ENCODE data around the gene ARL4A.
"Not testable (repeated sequence)": the region's sequence is repeated elsewhere in the genome, so short reads cannot be mapped to it uniquely, and the experiment has no call there.

ARL4A gene

GRCh38 chr7:12686234-12686890, 1.1 kb upstream of the ARL4A start:
- no peaks in the 10 kb centered on the region for H3K9me3 Mint-ChIP-seq (ENCODE audit: low read depth)
- peak overlapping the region; percentile 89 for H3K27ac Mint-ChIP-seq
- peaks cover 35% of the 10 kb centered on the region for H3K4me1 Mint-ChIP-seq (ENCODE audit: low read depth)
- peak overlapping the region; percentile 95 for H3K4me3 Mint-ChIP-seq
- no peaks in the 10 kb centered on the region for H3K36me3 Mint-ChIP-seq
- no peaks in the 10 kb centered on the region for H3K27me3 Mint-ChIP-seq

- H3K4me1 Mint-ChIP-seq (ENCODE audit: low read depth) = peaks cover 35% of the 10 kb centered on the region
These were observed 312 bp downstream of the ARL4A start for GRCh38 chr7:12687718-12688171.

GRCh38 chr7:12688485-12689170, 1.2 kb downstream of the ARL4A start:
- not testable (repeated sequence) for H3K36me3 Mint-ChIP-seq; H3K27me3 Mint-ChIP-seq; H3K9me3 Mint-ChIP-seq (ENCODE audit: low read depth); H3K27ac Mint-ChIP-seq
- Mint-ChIP-seq H3K4me3 (peak overlapping the region; percentile 95), H3K4me1 (ENCODE audit: low read depth) (peaks cover 37% of the 10 kb centered on the region)

More at GRCh38 chr7:12687718-12688171, 312 bp downstream of the ARL4A start:
- H3K27me3 Mint-ChIP-seq = no peaks in the 10 kb centered on the region
- no peaks in the 10 kb centered on the region for H3K36me3 Mint-ChIP-seq
- no peaks in the 10 kb centered on the region for H3K9me3 Mint-ChIP-seq (ENCODE audit: low read depth)
- H3K4me3 Mint-ChIP-seq = peak overlapping the region; percentile 95
- H3K27ac Mint-ChIP-seq = peak overlapping the region; percentile 89

- peaks cover 37% of the 10 kb centered on the region for H3K4me1 Mint-ChIP-seq (ENCODE audit: low read depth)
These were observed 2.0 kb downstream of the ARL4A start for GRCh38 chr7:12689451-12689850.

GRCh38 chr7:12690041-12690878, 2.8 kb downstream of the ARL4A start:
- Mint-ChIP-seq H3K4me3 (no peak overlapping the region), H3K9me3 (ENCODE audit: low read depth) (no peaks in the 10 kb centered on the region), H3K27ac (no peak overlapping the region), H3K27me3 (no peaks in the 10 kb centered on the region), H3K36me3 (no peaks in the 10 kb centered on the region), H3K4me1 (ENCODE audit: low read depth) (peaks cover 35% of the 10 kb centered on the region)

More at GRCh38 chr7:12689451-12689850, 2.0 kb downstream of the ARL4A start:
- Mint-ChIP-seq H3K27ac (no peak overlapping the region), H3K36me3 (no peaks in the 10 kb centered on the region), H3K27me3 (no peaks in the 10 kb centered on the region), H3K9me3 (ENCODE audit: low read depth) (no peaks in the 10 kb centered on the region), H3K4me3 (no peak overlapping the region)

GRCh38 chr7:12691388-12691787, 4.0 kb downstream of the ARL4A start:
- H3K27me3 Mint-ChIP-seq; H3K36me3 Mint-ChIP-seq; H3K4me3 Mint-ChIP-seq; H3K27ac Mint-ChIP-seq; H3K9me3 Mint-ChIP-seq (ENCODE audit: low read depth): not testable (repeated sequence)
- peaks cover 27% of the 10 kb centered on the region for H3K4me1 Mint-ChIP-seq (ENCODE audit: low read depth)

- no peaks in the 10 kb centered on the region for H3K27me3 Mint-ChIP-seq
- no peak overlapping the region for H3K27ac Mint-ChIP-seq
- H3K36me3 Mint-ChIP-seq = no peaks in the 10 kb centered on the region
- H3K9me3 Mint-ChIP-seq (ENCODE audit: low read depth) = no peaks in the 10 kb centered on the region
- H3K4me1 Mint-ChIP-seq (ENCODE audit: low read depth) = peaks cover 27% of the 10 kb centered on the region
- H3K4me3 Mint-ChIP-seq = no peak overlapping the region
These were observed 4.6 kb downstream of the ARL4A start for GRCh38 chr7:12692035-12692434.

GRCh38 chr7:12692479-12693259, 5.2 kb downstream of the ARL4A start:
- Mint-ChIP-seq H3K27ac (no peak overlapping the region), H3K4me1 (ENCODE audit: low read depth) (peaks cover 22% of the 10 kb centered on the region), H3K36me3 (no peaks in the 10 kb centered on the region), H3K9me3 (ENCODE audit: low read depth) (no peaks in the 10 kb centered on the region), H3K4me3 (no peak overlapping the region), H3K27me3 (no peaks in the 10 kb centered on the region)

- Mint-ChIP-seq H3K4me3 (no peak overlapping the region), H3K4me1 (ENCODE audit: low read depth) (peaks cover 3% of the 10 kb centered on the region), H3K9me3 (ENCODE audit: low read depth) (no peaks in the 10 kb centered on the region), H3K27ac (no peak overlapping the region), H3K27me3 (no peaks in the 10 kb centered on the region), H3K36me3 (no peaks in the 10 kb centered on the region)
These were observed 7.4 kb downstream of the ARL4A start for GRCh38 chr7:12694817-12695216.

GRCh38 chr7:12695965-12696364, 8.5 kb downstream of the ARL4A start:
- Mint-ChIP-seq H3K27ac (no peak overlapping the region), H3K4me3 (no peak overlapping the region), H3K9me3 (ENCODE audit: low read depth) (no peaks in the 10 kb centered on the region), H3K27me3 (no peaks in the 10 kb centered on the region), H3K4me1 (ENCODE audit: low read depth) (peaks cover 2% of the 10 kb centered on the region), H3K36me3 (peaks cover 3% of the 10 kb centered on the region)

- no peak overlapping the region for H3K27ac Mint-ChIP-seq
- H3K36me3 Mint-ChIP-seq = peaks cover 3% of the 10 kb centered on the region
- H3K4me1 Mint-ChIP-seq (ENCODE audit: low read depth) = no peaks in the 10 kb centered on the region
- no peak overlapping the region for H3K4me3 Mint-ChIP-seq
- H3K27me3 Mint-ChIP-seq = no peaks in the 10 kb centered on the region
- H3K9me3 Mint-ChIP-seq (ENCODE audit: low read depth) = peaks cover 4% of the 10 kb centered on the region
These were observed 11.9 kb downstream of the ARL4A start for GRCh38 chr7:12699299-12699698.

- H3K27ac Mint-ChIP-seq = no peak overlapping the region
- H3K36me3 Mint-ChIP-seq = peaks cover 3% of the 10 kb centered on the region
- H3K4me1 Mint-ChIP-seq (ENCODE audit: low read depth) = no peaks in the 10 kb centered on the region
- no peak overlapping the region for H3K4me3 Mint-ChIP-seq
- no peaks in the 10 kb centered on the region for H3K27me3 Mint-ChIP-seq
- peaks cover 4% of the 10 kb centered on the region for H3K9me3 Mint-ChIP-seq (ENCODE audit: low read depth)
These were observed 14.0 kb downstream of the ARL4A start for GRCh38 chr7:12701433-12701832.

- H3K4me1 Mint-ChIP-seq (ENCODE audit: low read depth) = no peaks in the 10 kb centered on the region
- H3K4me3 Mint-ChIP-seq = no peak overlapping the region
- peaks cover 3% of the 10 kb centered on the region for H3K36me3 Mint-ChIP-seq
- H3K9me3 Mint-ChIP-seq (ENCODE audit: low read depth) = peaks cover 4% of the 10 kb centered on the region
- H3K27ac Mint-ChIP-seq = no peak overlapping the region
- no peaks in the 10 kb centered on the region for H3K27me3 Mint-ChIP-seq
These were observed 16.4 kb downstream of the ARL4A start for GRCh38 chr7:12703881-12704280.

- no peaks in the 10 kb centered on the region for H3K36me3 Mint-ChIP-seq
- H3K4me3 Mint-ChIP-seq = no peak overlapping the region
- H3K27me3 Mint-ChIP-seq = no peaks in the 10 kb centered on the region
- no peak overlapping the region for H3K27ac Mint-ChIP-seq
- H3K4me1 Mint-ChIP-seq (ENCODE audit: low read depth) = no peaks in the 10 kb centered on the region
- H3K9me3 Mint-ChIP-seq (ENCODE audit: low read depth) = peaks cover 4% of the 10 kb centered on the region
These were observed 18.4 kb downstream of the ARL4A start for GRCh38 chr7:12705878-12706277.
